ENCODE data around the gene MICAL1. TPM values are rescaled to one million over a fixed set of nuclear protein-coding genes. Genes with fewer than 3 reads are reported as not detected.

Gene MICAL1
- total RNA-seq, 2 experiments from 2014 or later: 69.2 to 101 TPM

- no peaks in the 10 kb centered on the region for H3K79me2 ChIP-seq (ENCODE audit: insufficient read depth, low read depth, low read length)
- no peak overlapping the region for H3K4me2 ChIP-seq (ENCODE audit: low read length)
- POLR2A ChIA-PET: no interaction called here
- BruUV-seq (replicated peaks): no TSS peak
- H3K9me2 ChIP-seq (ENCODE audit: insufficient read depth, low read length): no peaks in the 10 kb centered on the region
- CTCF ChIA-PET (ENCODE audit: unreplicated experiment): no interaction called here
- no peaks in the 10 kb centered on the region for H3K9me3 ChIP-seq (ENCODE audit: low read length)
- TF ChIP-seq CTCF (conservative IDR thresholded peaks at IDR 0.05; ENCODE audit: low read length) (no peak), EZH2phosphoT487 (IDR thresholded peaks at IDR 0.05; ENCODE audit: borderline replicate concordance, low read depth, low read length) (no peak)
- DNase-seq (ENCODE audit: low spot score): no peak
- no peaks in the 10 kb centered on the region for H3K4me1 ChIP-seq (ENCODE audit: insufficient read depth, low read length, poor library complexity, severe bottlenecking)
- no peaks in the 10 kb centered on the region for H3K36me3 ChIP-seq (ENCODE audit: insufficient read depth, low read length)
- H2AFZ ChIP-seq (ENCODE audit: low read length): no peak overlapping the region
- H3K27ac ChIP-seq (ENCODE audit: low read depth, low read length, poor library complexity, severe bottlenecking): no peak overlapping the region
- H4K20me1 ChIP-seq (ENCODE audit: insufficient read depth, low read length): no peaks in the 10 kb centered on the region
- H3K4me3 ChIP-seq (ENCODE audit: low read depth, low read length, poor library complexity, severe bottlenecking): no peak overlapping the region
- intact Hi-C loops (cut with micrococcal nuclease; ENCODE audit: unreplicated experiment): no loop called here
Observed at GRCh38 chr6:109493865-109494264, 38.3 kb upstream of the MICAL1 start.

- ChIA-PET CTCF (ENCODE audit: unreplicated experiment) (no interaction called here), POLR2A (interaction anchor here (0.5 to 1.0 kb wide), 4 partner anchors 9 to 1274 kb away, joined by 3 to 4 read pairs (median 3); no protein-coding TSS in a partner anchor)
Observed at GRCh38 chr6:109491207-109491938, 35.8 kb upstream of the MICAL1 start.

More at GRCh38 chr6:109491207-109491938, 35.8 kb upstream of the MICAL1 start:
- intact Hi-C loops (cut with micrococcal nuclease; ENCODE audit: unreplicated experiment): no loop called here
- H3K4me3 ChIP-seq (ENCODE audit: low read depth, low read length, poor library complexity, severe bottlenecking): no peak overlapping the region
- TF ChIP-seq CTCF (conservative IDR thresholded peaks at IDR 0.05; ENCODE audit: low read length) (no peak), EZH2phosphoT487 (IDR thresholded peaks at IDR 0.05; ENCODE audit: borderline replicate concordance, low read depth, low read length) (no peak)
- no TSS peak for BruUV-seq (replicated peaks)
- no peaks in the 10 kb centered on the region for H4K20me1 ChIP-seq (ENCODE audit: insufficient read depth, low read length)
- H2AFZ ChIP-seq (ENCODE audit: low read length): peak overlapping the region; percentile 59
- no peak for DNase-seq (ENCODE audit: low spot score)
- no peak overlapping the region for H3K4me2 ChIP-seq (ENCODE audit: low read length)
- no peak overlapping the region for H3K27ac ChIP-seq (ENCODE audit: low read depth, low read length, poor library complexity, severe bottlenecking)
- no peaks in the 10 kb centered on the region for H3K4me1 ChIP-seq (ENCODE audit: insufficient read depth, low read length, poor library complexity, severe bottlenecking)
- H3K36me3 ChIP-seq (ENCODE audit: insufficient read depth, low read length): no peaks in the 10 kb centered on the region
- no peaks in the 10 kb centered on the region for H3K9me3 ChIP-seq (ENCODE audit: low read length)
- H3K79me2 ChIP-seq (ENCODE audit: insufficient read depth, low read depth, low read length): no peaks in the 10 kb centered on the region
- H3K9me2 ChIP-seq (ENCODE audit: insufficient read depth, low read length): no peaks in the 10 kb centered on the region
